ENCODE results near the gene EGR4.

GRCh38 chr2:73265298-73266060 is 27.9 kb downstream of the EGR4 start:
- TF ChIP-seq EZH2phosphoT487 (IDR thresholded peaks at IDR 0.05; ENCODE audit: borderline replicate concordance, low read depth), result no peak
- no peak for TF ChIP-seq POLR2AphosphoS5 (IDR thresholded peaks at IDR 0.05; ENCODE audit: low read depth, low read length)
- TF ChIP-seq TAF1 (IDR thresholded peaks at IDR 0.05; ENCODE audit: borderline replicate concordance, low read depth, low read length), result no peak
- no peak for TF ChIP-seq RAD21 (IDR thresholded peaks at IDR 0.05; ENCODE audit: low read length)
- TF ChIP-seq MAX (IDR thresholded peaks at IDR 0.05; ENCODE audit: low read depth), result no peak
- no peak for TF ChIP-seq CTCF (IDR thresholded peaks at IDR 0.05)
